Chondrocyte (in vitro differentiated cells): ENCODE measurements around the gene GNB1. TPM values are rescaled to one million over a fixed set of nuclear protein-coding genes. Genes with fewer than 3 reads are reported as not detected.

Source experiments
- DNase-seq: peaks from one replicate; pipeline ENCODE4 v3.0.0; 2021; ENCODE audit warnings: mixed read lengths, low spot score
- H3K27ac Mint-ChIP-seq: one replicate; pipeline ENCODE4 v1.8.0; 2021; ENCODE audit warnings: mild to moderate bottlenecking, moderate library complexity, mixed read lengths; ENCODE audit not compliant: unreplicated experiment
- H3K27me3 Mint-ChIP-seq: 2 replicates; pipeline ENCODE4 v1.8.0; 2021; ENCODE audit warnings: low read depth, mixed read lengths
- H3K36me3 Mint-ChIP-seq: 2 replicates; pipeline ENCODE4 v1.8.0; 2021; ENCODE audit warnings: low read depth, mixed read lengths
- H3K4me1 Mint-ChIP-seq: 2 replicates; pipeline ENCODE4 v1.8.0; 2021; ENCODE audit warnings: low read depth, mild to moderate bottlenecking, mixed read lengths
- H3K4me3 Mint-ChIP-seq: one replicate; pipeline ENCODE4 v1.8.0; 2021; ENCODE audit warnings: mild to moderate bottlenecking, moderate library complexity, mixed read lengths; ENCODE audit not compliant: unreplicated experiment
- H3K9me3 Mint-ChIP-seq: 2 replicates; pipeline ENCODE4 v1.8.0; 2021; ENCODE audit warnings: low read depth, mixed read lengths
- CTCF ChIP-seq: fragments of 200-600 bp; sonication (generic); IDR thresholded peaks from 2 replicates; pipeline ENCODE4 v1.5.0; 2021; ENCODE audit warnings: antibody characterized with exemption, mild to moderate bottlenecking, moderate library complexity
- total RNA-seq: library from RNA; stranded (reverse); gene quantifications from 3 replicates; pipeline ENCODE4 v1.2.1, GENCODE V29; 2021

Gene GNB1
- total RNA-seq, 1 donor from 2014 or later, result 538 TPM

- H3K4me1 Mint-ChIP-seq, result peaks cover 3% of the 10 kb centered on the region
- H3K4me3 Mint-ChIP-seq, result no peak overlapping the region
- DNase-seq, result no peak
- no peaks in the 10 kb centered on the region for H3K9me3 Mint-ChIP-seq
- TF ChIP-seq CTCF, result no peak
- no peaks in the 10 kb centered on the region for H3K36me3 Mint-ChIP-seq
- H3K27me3 Mint-ChIP-seq, result no peaks in the 10 kb centered on the region
- H3K27ac Mint-ChIP-seq, result no peak overlapping the region
Measured at GRCh38 chr1:1915911-1916840, 25.3 kb upstream of the GNB1 start.

- Mint-ChIP-seq H3K36me3 (no peaks in the 10 kb centered on the region), H3K4me3 (no peak within 1 kb of the TSS), H3K27me3 (no peaks in the 10 kb centered on the region), H3K27ac (no peak within 1 kb of the TSS), H3K9me3 (no peaks in the 10 kb centered on the region), H3K4me1 (peaks cover 6% of the 10 kb centered on the region)
- no peak for TF ChIP-seq CTCF
- DNase-seq, result peak; percentile 88
Measured at GRCh38 chr1:1914971-1915692, 24.2 kb upstream of the GNB1 start, which contains the start of gene CALML6. CALML6 (plus strand) TSS chr1:1915260; CDS start chr1:1915281, 21 bp downstream.

DNA sequence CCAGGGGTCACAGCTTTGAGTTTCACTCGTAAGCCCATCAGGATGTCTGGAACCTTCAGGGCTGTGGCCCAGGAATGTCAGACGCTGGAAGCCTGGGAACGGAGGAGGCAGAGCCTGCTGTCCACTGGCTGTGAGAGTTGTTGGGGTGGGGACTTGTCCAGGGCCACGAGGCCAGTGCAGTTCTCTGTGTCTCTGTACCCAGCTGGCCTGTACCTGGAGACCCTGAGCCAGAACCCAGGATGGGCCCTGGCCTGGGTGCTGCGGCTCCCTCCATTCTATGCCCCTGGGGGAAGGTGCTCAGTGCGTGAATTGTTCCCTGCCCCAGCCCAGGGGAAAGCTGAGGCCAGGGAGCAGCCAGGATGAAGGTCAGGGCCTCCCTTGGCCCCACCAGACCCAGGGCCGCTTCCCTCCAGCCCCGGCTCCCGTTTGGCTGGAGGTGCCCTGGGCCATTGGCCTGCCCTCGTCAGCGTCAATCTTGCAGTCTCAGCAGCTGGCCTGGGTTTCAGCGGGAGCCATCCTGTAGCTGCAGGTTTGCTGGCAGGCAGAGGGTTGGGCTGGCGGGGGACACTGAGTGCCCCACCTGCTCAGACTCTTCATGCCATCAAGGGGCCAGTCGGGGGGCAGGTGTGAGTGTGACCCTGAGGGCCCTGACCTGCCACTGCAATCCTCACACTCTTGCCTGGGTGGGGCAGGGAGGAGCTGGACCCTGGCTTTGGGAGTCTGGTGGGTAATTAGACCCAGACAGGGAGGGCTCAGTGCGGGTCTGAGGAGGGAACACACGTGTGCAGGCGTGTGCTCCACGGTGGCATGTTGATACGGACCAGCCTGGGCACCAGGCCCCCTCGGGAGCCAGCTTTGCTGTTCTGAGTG, 23.4 kb upstream of the GNB1 start:
- Mint-ChIP-seq H3K4me3 (no peak overlapping the region), H3K36me3 (no peaks in the 10 kb centered on the region), H3K9me3 (no peaks in the 10 kb centered on the region), H3K27me3 (no peaks in the 10 kb centered on the region), H3K27ac (no peak overlapping the region), H3K4me1 (peaks cover 8% of the 10 kb centered on the region)
- DNase-seq, result no peak
- no peak for TF ChIP-seq CTCF

GRCh38 chr1:1911350-1912041, 20.6 kb upstream of the GNB1 start:
- no peaks in the 10 kb centered on the region for H3K9me3 Mint-ChIP-seq
- H3K4me1 Mint-ChIP-seq, result peaks cover 22% of the 10 kb centered on the region
- no peaks in the 10 kb centered on the region for H3K36me3 Mint-ChIP-seq
- no peak for DNase-seq
- TF ChIP-seq CTCF, result no peak
- H3K27me3 Mint-ChIP-seq, result no peaks in the 10 kb centered on the region
- peak overlapping the region; percentile 12 for H3K4me3 Mint-ChIP-seq
- H3K27ac Mint-ChIP-seq, result no peak overlapping the region
